ENCODE results near the gene ARF1. TPM values are rescaled to one million over a fixed set of nuclear protein-coding genes. Genes with fewer than 3 reads are reported as not detected.

Gene ARF1
- total and polyA plus RNA-seq, 2 of the 13 experiments (the other 11 are each of a cell fraction or from before 2014, with no cell fraction given): 186 to 327 TPM

GRCh38 chr1:228047183-228047466 lies 35.4 kb upstream of the ARF1 start:
- Histone ChIP-seq H3K9ac (ENCODE audit: insufficient read depth, low read depth, low read length) (no peak overlapping the region), H3K4me2 (ENCODE audit: low read depth, low read length) (no peak overlapping the region), H3K4me3 (replicated peaks in 1 of 3; ENCODE audit: insufficient read depth in 1 of 3, low read depth in 2 of 3, low read length in 3 of 3) (no peak overlapping the region), H3K36me3 (replicated peaks in 1 of 2; ENCODE audit: control insufficient read depth in 1 of 2, insufficient read depth in 2 of 2, low read length in 2 of 2) (no peaks in the 10 kb centered on the region), H3K4me1 (ENCODE audit: insufficient read depth, low read length) (no peaks in the 10 kb centered on the region), H3K9me3 (ENCODE audit: low read length) (no peaks in the 10 kb centered on the region), H2AFZ (ENCODE audit: low read length) (no peak overlapping the region), H3K27ac (ENCODE audit: extremely low read length, insufficient read depth, low read length) (no peak overlapping the region), H3K27me3 (ENCODE audit: control insufficient read depth in 1 of 2, insufficient read depth in 2 of 2, low read length in 2 of 2) (peaks cover 0 to 33% of the 10 kb centered on the region in 2 experiments; a peak in 4 of 5 replicates), H4K20me1 (ENCODE audit: insufficient read depth, low read length) (no peaks in the 10 kb centered on the region), H3K79me2 (ENCODE audit: insufficient read depth, low read length) (no peaks in the 10 kb centered on the region)
- DNase-seq (ENCODE audit: low spot score) (no peak), ATAC-seq (no peak), FAIRE-seq (no peak)
- in situ Hi-C loops (cut with HindIII; ENCODE audit: extremely low pct_ligation_motif_present, low pct_unique_long_range_greater_than_20kb): no loop called here
- POLR2A ChIA-PET: no interaction called here
- no peak for TF ChIP-seq HNRNPL (IDR thresholded peaks at IDR 0.05; ENCODE audit: low read depth, low read length)
- no peak for TF ChIP-seq ZMAT5 (CRISPR knock-in tag; IDR thresholded peaks at IDR 0.05; ENCODE audit: borderline replicate concordance, low read depth)
- TF ChIP-seq CBX1 (IDR thresholded peaks at IDR 0.05; ENCODE audit: low read depth): no peak
- no peak for TF ChIP-seq ZNF354B (CRISPR knock-in tag; IDR thresholded peaks at IDR 0.05)
- no peak for TF ChIP-seq PHF20 (CRISPR knock-in tag; IDR thresholded peaks at IDR 0.05)
- no peak for TF ChIP-seq ARID2 (CRISPR knock-in tag; IDR thresholded peaks at IDR 0.05; ENCODE audit: borderline replicate concordance)
- TF ChIP-seq ZNF776 (CRISPR knock-in tag; IDR thresholded peaks at IDR 0.05): no peak
- no peak for TF ChIP-seq SKIL (CRISPR knock-in tag; IDR thresholded peaks at IDR 0.05; ENCODE audit: borderline replicate concordance)
- no peak for TF ChIP-seq ZNF788 (CRISPR knock-in tag; IDR thresholded peaks at IDR 0.05; ENCODE audit: borderline replicate concordance)
- BruUV-seq (replicated peaks): no TSS peak
- intact Hi-C loops (cut with micrococcal nuclease; ENCODE audit: unreplicated experiment): no loop called here
- CTCF ChIA-PET (ENCODE audit: low intra/inter-chr PET ratio, low total read pairs): no interaction called here
- WGBS (ENCODE audit: low lambda C conversion rate): 0% methylated on average over 2 of the region's 7 CpGs
